ENCODE measurements around the gene RFNG.
"Not testable (repeated sequence)": the region's sequence is repeated elsewhere in the genome, so short reads cannot be mapped to it uniquely, and the experiment has no call there.

RFNG gene

DNA sequence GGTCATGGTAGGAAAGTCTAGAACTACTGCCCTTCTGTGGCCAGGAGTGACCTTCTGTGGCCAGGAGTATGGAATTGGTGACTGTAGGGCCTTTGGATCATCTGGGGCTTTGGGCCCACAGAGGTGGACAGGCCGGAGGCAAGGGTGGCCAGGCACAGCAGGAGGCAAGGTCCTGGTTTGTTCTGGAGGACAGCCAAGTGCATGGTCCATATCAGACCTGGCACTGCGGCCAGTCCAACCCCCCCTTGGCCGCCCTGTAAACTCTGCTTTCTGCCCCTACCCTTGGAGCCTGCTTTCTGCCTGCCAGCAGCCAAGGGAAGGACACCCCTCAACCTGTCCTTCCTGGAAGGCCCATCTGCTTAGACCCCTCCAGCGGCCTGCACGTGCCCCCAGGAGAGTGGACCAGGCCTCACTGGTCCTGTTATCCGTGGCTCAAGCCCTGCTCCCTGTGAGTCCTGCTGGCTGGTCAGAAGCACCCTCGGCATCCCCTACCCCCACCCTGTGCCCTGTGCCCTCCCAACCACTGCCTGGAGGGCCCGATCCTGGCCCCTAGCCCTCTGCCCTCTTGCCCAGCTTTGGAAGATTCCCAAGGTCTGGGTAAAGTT lies 11.8 kb downstream of the RFNG start:
- DNase-seq = no peak
- H3K27me3 ChIP-seq (replicated peaks; ENCODE audit: control insufficient read depth, insufficient read depth, low read length, poor library complexity, severe bottlenecking) = no peaks in the 10 kb centered on the region
- H3K36me3 ChIP-seq (ENCODE audit: control insufficient read depth, insufficient read depth, low read length) = no peaks in the 10 kb centered on the region
- H3K4me1 ChIP-seq (ENCODE audit: control insufficient read depth, insufficient read depth, low read length, poor library complexity, severe bottlenecking) = peaks cover 16% of the 10 kb centered on the region
- H3K4me3 ChIP-seq (ENCODE audit: insufficient read depth, low read depth, low read length, poor library complexity, severe bottlenecking) = no peak overlapping the region
- no peaks in the 10 kb centered on the region for H3K9me3 ChIP-seq (ENCODE audit: control insufficient read depth, low read length)
- H3K27ac ChIP-seq (ENCODE audit: insufficient read depth, low read length, poor library complexity, severe bottlenecking) = no peak overlapping the region

DNA sequence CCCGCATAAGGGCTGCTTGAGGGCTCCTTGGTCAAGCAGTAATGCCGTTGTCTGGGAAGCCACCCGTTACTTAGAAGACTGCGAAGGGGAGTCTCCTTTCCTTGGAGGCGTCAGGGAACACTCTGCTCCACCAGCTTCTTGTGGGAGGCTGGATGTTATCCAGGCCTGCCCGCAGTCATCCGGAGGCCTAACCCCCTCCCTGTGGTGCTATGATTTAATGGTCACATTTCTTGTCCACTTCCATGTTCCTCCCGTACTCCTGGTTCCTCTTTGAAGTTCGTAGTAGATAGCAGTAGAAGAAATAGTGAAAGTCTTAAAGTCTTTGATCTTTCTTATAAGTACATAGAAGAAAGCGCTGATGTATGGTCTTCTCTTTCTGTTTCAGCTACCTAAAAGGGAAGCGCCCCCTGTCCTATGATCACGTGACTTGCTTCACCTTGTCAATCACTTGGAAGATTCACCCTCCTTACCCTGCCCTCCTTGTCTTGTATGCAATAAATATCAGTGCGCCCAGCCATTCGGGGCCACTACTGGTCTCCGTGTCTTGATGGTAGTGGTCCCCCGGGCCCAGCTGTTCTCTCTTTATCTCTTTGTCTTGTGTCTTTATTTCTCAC lies 12.7 kb downstream of the RFNG start:
- H3K4me1 ChIP-seq (ENCODE audit: control insufficient read depth, insufficient read depth, low read length, poor library complexity, severe bottlenecking) = peaks cover 16% of the 10 kb centered on the region
- H3K9me3 ChIP-seq (ENCODE audit: control insufficient read depth, low read length); DNase-seq; H3K27me3 ChIP-seq (replicated peaks; ENCODE audit: control insufficient read depth, insufficient read depth, low read length, poor library complexity, severe bottlenecking); H3K36me3 ChIP-seq (ENCODE audit: control insufficient read depth, insufficient read depth, low read length); H3K4me3 ChIP-seq (ENCODE audit: insufficient read depth, low read depth, low read length, poor library complexity, severe bottlenecking); H3K27ac ChIP-seq (ENCODE audit: insufficient read depth, low read length, poor library complexity, severe bottlenecking): not testable (repeated sequence)

DNA sequence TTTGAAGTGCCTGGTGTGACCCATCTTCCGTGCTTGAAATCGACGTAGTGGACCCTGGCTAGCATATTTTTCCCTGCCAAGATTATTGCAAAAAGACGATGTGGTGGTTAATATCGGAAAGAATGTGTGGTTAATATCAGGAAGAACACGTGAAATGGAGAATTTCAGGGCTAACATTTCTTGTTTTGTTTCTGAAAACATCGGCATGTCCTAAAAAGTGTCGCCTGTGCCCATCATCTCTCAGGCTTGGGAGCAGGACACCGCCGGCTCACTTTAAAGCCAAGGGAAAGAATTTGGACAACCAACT lies 13.8 kb downstream of the RFNG start:
- Histone ChIP-seq H3K27ac (ENCODE audit: insufficient read depth, low read length, poor library complexity, severe bottlenecking) (peak overlapping the region; percentile 67), H3K27me3 (replicated peaks; ENCODE audit: control insufficient read depth, insufficient read depth, low read length, poor library complexity, severe bottlenecking) (no peaks in the 10 kb centered on the region), H3K4me3 (ENCODE audit: insufficient read depth, low read depth, low read length, poor library complexity, severe bottlenecking) (peak overlapping the region; percentile 77), H3K4me1 (ENCODE audit: control insufficient read depth, insufficient read depth, low read length, poor library complexity, severe bottlenecking) (peaks cover 16% of the 10 kb centered on the region), H3K9me3 (ENCODE audit: control insufficient read depth, low read length) (no peaks in the 10 kb centered on the region), H3K36me3 (ENCODE audit: control insufficient read depth, insufficient read depth, low read length) (no peaks in the 10 kb centered on the region)
- no peak for DNase-seq

DNA sequence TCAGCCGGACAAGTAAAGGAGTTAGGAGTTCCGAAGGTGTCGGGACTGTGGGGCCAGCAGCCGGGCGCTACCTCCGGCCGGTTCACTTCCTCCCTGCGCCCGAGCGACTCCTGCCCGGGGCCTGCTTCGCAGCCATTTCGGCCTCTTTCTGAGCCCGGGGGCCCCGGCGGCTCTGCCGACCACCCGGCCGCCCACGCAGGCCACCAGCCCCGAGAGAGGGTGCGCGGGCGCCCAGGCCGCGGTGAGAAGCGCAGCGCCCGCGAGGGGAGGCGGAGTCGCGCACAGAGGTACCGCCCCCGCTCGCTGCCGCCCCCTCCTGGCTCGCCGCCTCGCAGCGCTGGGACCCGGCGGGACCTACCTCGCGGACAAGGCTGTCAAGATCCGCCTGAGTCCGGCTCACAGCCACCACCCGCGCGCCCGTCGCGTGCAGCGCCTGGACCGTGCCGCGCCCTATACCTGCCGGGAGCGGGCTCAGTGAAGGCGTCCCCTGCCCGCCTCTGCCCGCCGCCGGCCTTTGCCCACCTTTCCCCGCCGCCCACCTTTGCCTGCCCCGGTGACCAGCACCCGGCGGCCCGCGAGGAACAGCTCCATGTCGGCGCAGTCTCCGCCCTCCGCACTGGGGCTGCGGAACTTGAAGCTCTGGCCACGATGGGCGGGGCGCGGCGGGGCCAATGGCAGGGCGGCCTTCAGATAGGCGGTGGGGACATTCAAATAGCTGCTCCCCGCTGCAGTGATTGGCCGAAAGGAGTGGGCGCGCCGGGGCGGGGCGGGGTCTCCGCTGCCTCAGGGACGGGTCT lies 14.3 kb downstream of the RFNG start, which contains the start of gene DCXR:
TSS of gene DCXR (minus strand) at position 606 of the 797 bp plus-strand sequence. CDS start at position 591, 15 bp downstream.
- Histone ChIP-seq H3K4me1 (ENCODE audit: control insufficient read depth, insufficient read depth, low read length, poor library complexity, severe bottlenecking) (peaks cover 16% of the 10 kb centered on the region), H3K36me3 (ENCODE audit: control insufficient read depth, insufficient read depth, low read length) (no peaks in the 10 kb centered on the region), H3K4me3 (ENCODE audit: insufficient read depth, low read depth, low read length, poor library complexity, severe bottlenecking) (peak within 1 kb of the TSS; percentile 77), H3K27ac (ENCODE audit: insufficient read depth, low read length, poor library complexity, severe bottlenecking) (peak within 1 kb of the TSS; percentile 67), H3K27me3 (replicated peaks; ENCODE audit: control insufficient read depth, insufficient read depth, low read length, poor library complexity, severe bottlenecking) (no peaks in the 10 kb centered on the region), H3K9me3 (ENCODE audit: control insufficient read depth, low read length) (no peaks in the 10 kb centered on the region)
- peak; percentile 89 to 92 (median 92) for DNase-seq

DNA sequence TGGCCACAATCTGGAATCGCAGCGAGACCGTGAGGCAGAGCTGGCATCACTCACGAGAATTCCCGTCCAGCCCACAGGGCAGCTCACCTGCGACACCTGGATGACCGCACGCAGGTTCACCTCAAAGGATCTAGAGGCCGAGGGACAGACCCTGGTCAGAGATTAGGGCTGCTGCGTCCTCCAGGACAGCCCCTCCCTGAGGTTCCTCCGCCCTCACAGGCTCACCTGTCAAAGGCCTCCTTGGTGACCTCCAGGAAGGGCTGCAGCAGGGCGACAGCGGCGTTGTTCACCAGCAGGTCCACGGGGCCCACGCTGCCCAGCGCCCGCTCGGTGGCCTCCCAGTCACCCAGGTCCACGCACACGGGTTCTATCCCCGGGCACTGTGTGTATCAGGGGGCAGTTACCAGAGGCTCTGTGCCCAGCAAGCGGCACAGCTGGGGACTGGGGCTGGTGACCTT lies 14.9 kb downstream of the RFNG start:
- Histone ChIP-seq H3K27me3 (replicated peaks; ENCODE audit: control insufficient read depth, insufficient read depth, low read length, poor library complexity, severe bottlenecking) (no peaks in the 10 kb centered on the region), H3K36me3 (ENCODE audit: control insufficient read depth, insufficient read depth, low read length) (no peaks in the 10 kb centered on the region), H3K27ac (ENCODE audit: insufficient read depth, low read length, poor library complexity, severe bottlenecking) (peak overlapping the region; percentile 67), H3K9me3 (ENCODE audit: control insufficient read depth, low read length) (no peaks in the 10 kb centered on the region), H3K4me1 (ENCODE audit: control insufficient read depth, insufficient read depth, low read length, poor library complexity, severe bottlenecking) (peaks cover 20% of the 10 kb centered on the region), H3K4me3 (ENCODE audit: insufficient read depth, low read depth, low read length, poor library complexity, severe bottlenecking) (peak overlapping the region; percentile 77)
- DNase-seq = no peak

DNA sequence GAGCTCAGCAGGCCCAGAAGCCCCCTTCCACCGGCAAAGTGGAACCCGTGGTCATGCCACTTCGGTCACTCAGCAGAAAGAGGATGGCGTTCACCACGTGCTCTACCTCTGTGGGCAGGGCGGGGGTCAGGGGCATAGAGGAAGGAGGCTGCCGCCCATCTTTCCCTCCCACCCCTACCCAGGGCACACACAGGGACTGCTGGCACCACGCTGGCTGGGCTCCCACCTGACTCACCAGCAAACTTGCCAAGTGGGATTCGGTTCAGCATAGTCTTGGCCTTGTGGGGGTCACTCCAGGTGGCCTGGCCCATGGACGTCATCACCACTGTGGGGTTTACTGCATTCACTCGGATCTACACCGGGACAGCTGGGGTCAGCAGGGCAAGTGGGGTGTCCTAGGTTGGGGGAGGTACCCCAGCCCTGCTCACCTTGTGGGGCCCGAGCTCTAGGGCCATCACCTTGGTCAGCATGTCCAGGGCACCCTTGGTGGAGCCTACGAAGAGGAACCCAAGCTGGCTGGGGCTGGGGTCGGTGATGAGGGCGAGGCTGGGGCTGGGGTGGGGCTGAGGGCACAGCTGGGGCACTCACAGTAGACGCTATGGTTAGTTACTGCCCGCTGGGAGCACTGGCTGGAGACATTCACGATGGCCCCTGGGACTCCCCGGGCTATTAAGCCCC lies 15.5 kb downstream of the RFNG start:
- Histone ChIP-seq H3K4me1 (ENCODE audit: control insufficient read depth, insufficient read depth, low read length, poor library complexity, severe bottlenecking) (peaks cover 20% of the 10 kb centered on the region), H3K36me3 (ENCODE audit: control insufficient read depth, insufficient read depth, low read length) (no peaks in the 10 kb centered on the region), H3K27me3 (replicated peaks; ENCODE audit: control insufficient read depth, insufficient read depth, low read length, poor library complexity, severe bottlenecking) (no peaks in the 10 kb centered on the region), H3K9me3 (ENCODE audit: control insufficient read depth, low read length) (no peaks in the 10 kb centered on the region), H3K27ac (ENCODE audit: insufficient read depth, low read length, poor library complexity, severe bottlenecking) (no peak overlapping the region), H3K4me3 (ENCODE audit: insufficient read depth, low read depth, low read length, poor library complexity, severe bottlenecking) (no peak overlapping the region)
- DNase-seq = no peak

DNA sequence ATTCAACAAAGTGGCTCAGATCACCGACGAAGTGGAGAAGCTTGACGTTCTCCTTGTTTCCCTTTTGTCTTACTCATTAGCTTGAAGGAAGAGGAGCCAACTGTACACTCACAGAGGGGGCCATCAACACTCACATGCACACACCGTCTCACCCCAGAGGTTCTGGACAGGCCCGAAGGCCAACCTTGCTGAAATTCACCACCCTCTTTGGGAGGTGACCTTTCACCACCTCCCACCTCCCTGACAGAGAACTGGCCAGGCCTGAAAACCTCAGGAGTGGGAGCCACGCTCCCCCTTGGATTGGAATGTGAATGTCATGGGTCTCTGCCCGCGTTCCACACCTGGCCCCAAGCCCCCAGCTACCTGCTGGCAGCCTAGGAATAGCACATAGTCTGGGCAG lies 16.1 kb downstream of the RFNG start:
- Histone ChIP-seq H3K27me3 (replicated peaks; ENCODE audit: control insufficient read depth, insufficient read depth, low read length, poor library complexity, severe bottlenecking) (no peaks in the 10 kb centered on the region), H3K36me3 (ENCODE audit: control insufficient read depth, insufficient read depth, low read length) (no peaks in the 10 kb centered on the region), H3K4me3 (ENCODE audit: insufficient read depth, low read depth, low read length, poor library complexity, severe bottlenecking) (no peak overlapping the region), H3K4me1 (ENCODE audit: control insufficient read depth, insufficient read depth, low read length, poor library complexity, severe bottlenecking) (peaks cover 21% of the 10 kb centered on the region), H3K27ac (ENCODE audit: insufficient read depth, low read length, poor library complexity, severe bottlenecking) (no peak overlapping the region), H3K9me3 (ENCODE audit: control insufficient read depth, low read length) (no peaks in the 10 kb centered on the region)
- no peak for DNase-seq

DNA sequence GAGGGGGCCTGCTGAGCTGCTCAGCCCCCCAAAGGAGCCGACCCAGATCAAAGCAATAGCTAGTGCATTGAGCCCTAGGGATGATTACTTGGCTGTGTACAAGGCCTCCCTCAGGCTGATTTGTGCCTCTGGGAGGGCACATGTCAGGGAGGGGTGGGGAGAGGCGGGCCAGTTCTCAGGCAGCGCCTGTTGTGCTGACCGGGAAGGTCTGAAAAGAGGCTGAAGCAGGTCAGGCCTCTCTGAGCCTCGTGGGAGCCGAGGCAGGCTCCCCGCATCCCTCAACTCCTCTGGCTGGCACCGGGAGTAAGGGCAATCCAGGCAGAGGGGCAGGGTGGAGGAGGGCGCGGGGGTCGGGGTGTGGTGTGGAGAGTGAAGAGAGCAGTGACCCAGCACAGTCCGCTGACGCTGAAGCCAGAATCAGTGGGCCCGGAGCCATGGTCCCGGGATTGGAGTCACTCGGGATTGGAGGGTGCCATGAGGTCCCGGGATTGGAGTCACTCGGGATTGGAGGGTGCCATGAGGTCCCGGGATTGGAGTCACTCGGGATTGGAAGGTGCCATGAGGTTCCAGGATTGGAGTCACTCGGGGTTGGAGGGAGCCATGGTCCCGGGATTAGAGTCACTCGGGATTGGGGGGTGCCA lies 17.1 kb downstream of the RFNG start:
- Histone ChIP-seq H3K27ac (ENCODE audit: insufficient read depth, low read length, poor library complexity, severe bottlenecking) (no peak overlapping the region), H3K36me3 (ENCODE audit: control insufficient read depth, insufficient read depth, low read length) (no peaks in the 10 kb centered on the region), H3K4me1 (ENCODE audit: control insufficient read depth, insufficient read depth, low read length, poor library complexity, severe bottlenecking) (peaks cover 29% of the 10 kb centered on the region), H3K4me3 (ENCODE audit: insufficient read depth, low read depth, low read length, poor library complexity, severe bottlenecking) (no peak overlapping the region), H3K9me3 (ENCODE audit: control insufficient read depth, low read length) (no peaks in the 10 kb centered on the region), H3K27me3 (replicated peaks; ENCODE audit: control insufficient read depth, insufficient read depth, low read length, poor library complexity, severe bottlenecking) (no peaks in the 10 kb centered on the region)
- DNase-seq = no peak

DNA sequence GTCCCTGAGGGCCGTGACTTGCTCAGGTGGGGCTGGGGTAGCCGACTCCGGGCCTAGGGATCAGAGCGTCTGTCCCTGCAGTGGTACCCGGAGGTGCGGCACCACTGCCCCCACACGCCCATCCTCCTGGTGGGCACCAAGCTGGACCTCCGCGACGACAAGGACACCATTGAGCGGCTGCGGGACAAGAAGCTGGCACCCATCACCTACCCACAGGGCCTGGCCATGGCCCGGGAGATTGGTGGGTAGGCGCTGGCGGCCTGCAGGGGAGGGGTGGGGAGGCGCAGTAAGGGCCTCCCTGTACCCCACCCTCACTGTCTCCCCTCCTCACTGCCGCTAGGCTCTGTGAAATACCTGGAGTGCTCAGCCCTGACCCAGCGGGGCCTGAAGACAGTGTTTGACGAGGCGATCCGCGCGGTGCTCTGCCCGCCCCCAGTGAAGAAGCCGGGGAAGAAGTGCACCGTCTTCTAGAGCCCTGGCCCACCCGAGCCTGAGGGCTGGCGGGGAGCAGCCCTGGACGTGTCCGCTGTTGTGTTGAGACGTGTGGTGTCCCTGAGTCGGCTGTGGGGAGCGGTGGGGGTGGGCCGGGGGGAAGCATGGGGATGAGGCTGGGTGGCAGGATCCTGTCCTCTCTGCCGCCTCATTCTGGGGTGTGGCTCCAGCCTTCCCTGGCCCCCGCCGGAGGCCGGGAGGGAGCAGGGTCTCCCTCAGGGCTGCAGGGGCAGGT lies 18.1 kb downstream of the RFNG start:
- Histone ChIP-seq H3K27me3 (replicated peaks; ENCODE audit: control insufficient read depth, insufficient read depth, low read length, poor library complexity, severe bottlenecking) (no peaks in the 10 kb centered on the region), H3K9me3 (ENCODE audit: control insufficient read depth, low read length) (no peaks in the 10 kb centered on the region), H3K27ac (ENCODE audit: insufficient read depth, low read length, poor library complexity, severe bottlenecking) (no peak overlapping the region), H3K4me1 (ENCODE audit: control insufficient read depth, insufficient read depth, low read length, poor library complexity, severe bottlenecking) (peaks cover 29% of the 10 kb centered on the region), H3K36me3 (ENCODE audit: control insufficient read depth, insufficient read depth, low read length) (no peaks in the 10 kb centered on the region), H3K4me3 (ENCODE audit: insufficient read depth, low read depth, low read length, poor library complexity, severe bottlenecking) (no peak overlapping the region)
- DNase-seq = no peak

All from effector memory CD4-positive, alpha-beta T cell (primary cell).